Measurements from ENCODE around the gene SMIM14.
"Not testable (repeated sequence)": the region's sequence is repeated elsewhere in the genome, so short reads cannot be mapped to it uniquely, and the experiment has no call there.

SMIM14 gene

DNA sequence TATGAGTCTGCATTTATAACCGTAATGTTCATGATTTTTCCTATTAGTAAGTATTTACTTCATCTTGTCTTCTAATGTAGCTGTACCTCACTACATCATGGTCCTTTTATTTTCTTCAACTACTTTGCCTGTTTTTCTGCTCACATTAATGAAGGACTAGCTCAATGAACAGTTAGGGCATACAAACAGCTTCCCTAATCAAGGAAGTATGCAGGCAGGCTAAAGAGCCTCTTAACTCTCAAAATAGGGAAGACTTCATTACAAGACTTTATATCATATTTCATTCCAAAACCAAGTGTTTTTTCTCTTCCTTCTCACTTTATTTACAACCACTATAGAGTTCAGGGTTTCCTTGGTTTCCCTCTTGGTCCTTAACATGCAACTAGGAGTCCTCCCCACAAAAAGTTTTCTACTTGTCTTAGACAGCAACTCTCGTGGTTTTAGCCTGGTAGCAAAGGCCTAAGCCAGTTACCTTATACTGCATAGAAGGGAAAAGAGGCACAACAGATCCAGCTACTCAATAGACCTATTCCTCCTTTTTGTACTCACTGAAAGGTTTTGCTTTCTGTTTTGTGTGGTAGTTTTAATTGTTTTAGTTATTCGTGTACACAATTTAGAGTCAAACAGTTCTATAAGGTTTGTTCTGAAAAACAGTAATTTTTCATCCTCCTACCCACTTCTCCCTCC, 40.8 kb downstream of the SMIM14 start:
- DNase-seq (ENCODE audit: low read depth in 2 of 3, low spot score in 1 of 3), result no peak

DNA sequence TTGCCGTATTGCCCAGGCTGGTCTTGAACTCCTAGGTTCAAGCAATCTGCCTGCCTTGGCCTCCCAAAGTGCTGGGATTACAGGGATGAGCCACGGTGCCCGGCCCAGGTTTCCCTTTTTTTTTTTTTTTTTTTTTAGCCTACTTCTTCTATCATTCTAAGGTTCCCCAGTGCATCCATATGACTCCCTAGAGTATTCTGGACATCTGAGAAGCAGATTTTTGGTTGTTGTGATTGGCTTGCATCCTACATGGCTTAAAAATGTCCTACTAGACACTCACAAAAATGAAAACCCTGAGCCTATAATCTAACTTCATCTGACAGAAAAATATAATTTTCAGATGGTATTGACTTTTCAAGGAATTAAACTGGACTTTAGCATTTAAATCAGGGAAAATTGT, 41.7 kb downstream of the SMIM14 start:
- DNase-seq (ENCODE audit: low read depth in 2 of 3, low spot score in 1 of 3), result no peak

DNA sequence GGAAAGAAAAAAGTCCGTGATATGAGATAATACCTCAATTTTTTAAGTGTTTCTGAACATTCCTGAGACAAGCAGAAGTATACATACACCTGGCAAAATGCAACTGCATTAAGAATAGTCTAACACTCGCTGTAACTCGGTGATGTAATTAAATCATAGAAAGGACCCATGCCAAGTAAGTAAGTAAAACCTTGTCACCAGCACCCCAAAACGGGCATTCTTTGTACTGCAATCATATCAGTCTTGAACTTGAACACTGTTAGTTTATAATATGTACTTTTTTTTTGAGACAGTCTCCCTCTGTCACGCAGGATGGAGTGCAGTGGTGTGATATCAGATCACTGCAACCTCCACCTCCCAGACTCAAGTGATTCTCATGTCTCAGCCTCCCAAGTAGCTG, 47.4 kb downstream of the SMIM14 start:
- no peak for DNase-seq (ENCODE audit: low read depth in 2 of 3, low spot score in 1 of 3)

DNA sequence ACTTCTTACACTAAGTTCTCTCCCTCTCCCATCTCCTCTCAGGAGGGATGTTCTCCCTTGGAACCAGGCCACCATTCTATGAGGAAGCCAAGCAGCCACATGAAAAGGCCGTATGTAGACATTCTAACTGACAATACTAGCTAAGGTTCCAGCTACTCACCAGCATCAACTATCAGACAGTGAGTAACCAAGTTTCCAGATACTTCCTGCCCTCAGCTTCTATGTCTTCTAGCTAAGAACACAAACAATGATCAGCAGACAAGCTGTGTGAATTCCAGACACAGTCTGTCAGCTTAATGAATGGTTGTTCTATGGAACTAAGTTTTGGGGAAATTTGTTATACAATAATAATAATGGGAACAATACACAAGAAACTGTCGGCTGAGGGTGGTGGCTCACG, 50.8 kb downstream of the SMIM14 start:
- DNase-seq (ENCODE audit: low read depth in 2 of 3, low spot score in 1 of 3), result no peak

DNA sequence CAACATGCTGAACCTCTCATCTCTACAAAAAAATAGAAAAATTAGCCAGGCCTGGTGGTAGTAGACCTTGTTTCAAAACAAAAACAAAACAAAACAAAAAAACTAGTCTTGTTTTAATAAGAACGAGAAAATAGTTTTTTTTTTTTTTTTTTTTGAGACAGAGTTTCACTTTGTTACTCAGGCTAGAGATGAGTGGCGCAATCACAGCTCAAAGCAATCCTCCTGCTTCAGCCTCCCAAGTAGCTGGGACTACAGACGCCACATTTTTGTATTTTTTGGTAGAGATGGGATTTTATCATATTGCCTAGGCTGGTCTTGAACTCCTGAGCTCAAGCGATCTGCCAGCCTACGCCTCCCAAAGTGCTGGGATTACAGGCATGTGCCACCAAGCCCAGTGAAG, 63.7 kb downstream of the SMIM14 start:
- no peak for DNase-seq (ENCODE audit: low read depth in 2 of 3, low spot score in 1 of 3)

DNA sequence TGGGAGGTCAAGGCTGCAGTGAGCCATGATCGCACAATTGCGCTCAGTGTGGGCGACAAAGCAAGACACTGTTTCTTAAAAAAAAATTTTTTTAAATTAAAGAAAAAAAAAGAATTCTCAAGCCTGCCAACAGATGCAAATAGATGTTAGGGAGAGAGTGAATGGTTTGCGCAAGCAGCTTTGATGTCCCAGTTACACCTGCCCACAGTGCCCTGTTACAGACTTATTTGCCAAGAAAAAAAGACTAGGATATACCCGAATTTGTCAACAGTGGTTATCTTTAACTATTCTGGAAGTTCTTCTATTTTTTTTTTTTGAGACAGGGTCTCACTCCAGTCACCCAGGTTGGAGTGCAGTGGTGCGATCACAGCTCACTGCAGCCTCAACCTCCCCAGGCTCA, 67.2 kb downstream of the SMIM14 start:
- DNase-seq (ENCODE audit: low read depth in 2 of 3, low spot score in 1 of 3), result no peak

DNA sequence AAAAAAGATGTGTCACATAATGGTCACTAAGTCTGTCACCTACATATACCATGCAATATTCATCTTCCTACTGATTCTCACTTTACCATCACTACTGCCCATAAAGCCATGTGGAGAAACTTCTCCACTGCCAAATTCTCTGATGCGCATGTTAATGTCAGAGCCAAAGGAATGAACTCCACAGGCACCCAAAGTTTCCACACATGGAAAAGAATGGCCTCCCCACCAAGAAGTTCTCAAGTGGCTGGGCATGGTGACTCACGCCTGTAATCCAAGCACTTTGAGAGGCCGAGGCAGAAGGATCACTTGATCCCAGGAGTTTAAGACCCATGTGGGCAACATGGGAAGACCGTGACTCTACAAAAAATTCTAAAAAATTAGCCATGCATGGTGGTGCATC, 67.6 kb downstream of the SMIM14 start:
- DNase-seq (ENCODE audit: low read depth in 2 of 3, low spot score in 1 of 3), result no peak

DNA sequence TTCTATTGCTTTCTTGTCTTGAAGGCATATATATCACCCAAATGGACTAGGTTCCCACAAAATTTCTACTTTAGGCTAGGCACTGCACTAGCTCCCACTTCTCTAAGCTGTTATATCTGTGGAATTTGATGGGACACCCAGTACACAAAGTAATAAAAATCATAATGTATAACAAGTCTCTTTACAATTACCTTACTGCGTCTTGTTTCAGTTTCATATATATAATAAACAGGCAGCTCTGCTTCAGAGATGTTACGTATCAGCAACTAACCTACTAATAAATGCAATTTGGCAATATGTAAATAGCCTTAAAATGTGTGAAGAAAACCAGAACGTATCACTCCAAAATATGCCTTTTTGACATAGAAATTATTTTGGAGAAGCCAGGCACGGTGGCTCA, 69.5 kb downstream of the SMIM14 start:
- no peak for DNase-seq (ENCODE audit: low read depth in 2 of 3, low spot score in 1 of 3)

DNA sequence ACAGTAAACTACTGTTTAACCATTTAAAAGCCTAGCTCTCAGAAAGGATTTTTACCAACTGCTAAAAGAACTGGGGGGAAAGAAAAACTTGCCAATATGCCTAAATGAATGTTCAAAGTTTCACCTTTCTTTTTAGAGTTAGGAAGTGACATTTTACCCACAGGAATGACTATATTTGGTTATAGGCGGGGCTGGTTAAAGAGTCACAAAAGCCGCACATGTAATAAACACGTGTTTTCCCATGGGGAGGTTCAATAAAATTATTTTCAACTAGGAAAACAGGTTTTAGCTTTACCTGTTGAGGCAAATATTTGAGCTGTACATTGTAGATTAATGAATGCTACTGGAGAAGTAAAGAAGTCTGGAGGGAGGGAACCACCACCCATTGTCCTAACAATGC, 69.9 kb downstream of the SMIM14 start:
- no peak for DNase-seq (ENCODE audit: low read depth in 2 of 3, low spot score in 1 of 3)

DNA sequence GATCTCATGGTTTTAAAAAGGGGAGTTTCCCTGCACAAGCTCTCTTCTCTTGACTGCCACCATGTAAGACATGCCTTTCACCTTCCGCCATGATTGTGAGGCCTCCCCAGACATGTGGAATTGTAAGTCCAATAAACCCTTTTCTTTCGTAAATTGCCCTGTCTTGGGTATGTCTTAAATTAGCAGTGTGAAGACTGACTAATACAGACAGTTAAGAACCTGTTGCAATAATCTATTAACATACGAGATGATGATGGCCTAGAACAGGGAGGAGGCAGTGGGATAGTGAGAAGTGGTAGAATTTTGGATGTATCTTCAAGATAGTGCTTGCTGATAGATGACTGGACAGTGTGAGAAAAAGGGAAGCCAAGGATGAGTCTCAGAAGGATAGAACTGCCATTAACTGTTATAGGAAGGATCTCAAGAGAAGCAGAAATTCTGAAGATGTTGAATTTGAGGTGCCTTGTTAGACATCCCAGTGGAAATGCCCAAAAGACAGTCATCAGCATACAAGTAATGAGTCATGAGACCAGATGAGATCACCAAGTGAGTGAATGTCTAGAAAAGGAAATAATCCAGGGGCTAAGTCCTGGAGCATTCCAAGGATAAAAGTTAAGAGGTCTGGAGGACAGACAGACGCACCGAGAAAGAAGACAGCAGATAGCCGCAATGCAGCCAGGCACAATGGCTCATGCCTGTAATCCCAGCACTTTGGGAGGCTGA, 72.6 kb downstream of the SMIM14 start:
- no peak for DNase-seq (ENCODE audit: low read depth in 2 of 3, low spot score in 1 of 3)

DNA sequence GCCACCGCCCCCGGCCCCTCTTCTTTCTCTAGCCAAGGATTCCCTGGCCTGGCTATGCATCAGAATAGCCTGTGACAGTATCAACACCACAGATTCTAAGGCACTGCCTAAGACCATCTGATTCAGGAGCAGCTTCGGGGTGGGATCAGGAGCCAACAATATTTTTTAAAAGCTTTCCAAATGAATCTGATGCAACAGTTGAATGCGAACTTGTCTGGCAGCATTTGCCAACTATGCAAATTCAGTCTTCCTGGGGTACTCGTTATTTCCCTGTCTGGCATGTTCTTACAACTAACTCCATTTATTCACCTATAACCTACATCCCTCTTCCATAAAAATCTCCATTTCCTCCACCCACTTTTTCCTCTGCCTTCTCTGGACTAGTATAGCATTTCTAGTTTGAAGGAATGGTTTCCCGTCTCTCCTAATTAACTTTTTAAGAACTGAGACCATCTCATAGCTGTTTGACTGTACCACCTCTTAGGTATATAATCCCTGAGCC, 75.3 kb downstream of the SMIM14 start:
- DNase-seq (ENCODE audit: low read depth in 2 of 3, low spot score in 1 of 3), result no peak

DNA sequence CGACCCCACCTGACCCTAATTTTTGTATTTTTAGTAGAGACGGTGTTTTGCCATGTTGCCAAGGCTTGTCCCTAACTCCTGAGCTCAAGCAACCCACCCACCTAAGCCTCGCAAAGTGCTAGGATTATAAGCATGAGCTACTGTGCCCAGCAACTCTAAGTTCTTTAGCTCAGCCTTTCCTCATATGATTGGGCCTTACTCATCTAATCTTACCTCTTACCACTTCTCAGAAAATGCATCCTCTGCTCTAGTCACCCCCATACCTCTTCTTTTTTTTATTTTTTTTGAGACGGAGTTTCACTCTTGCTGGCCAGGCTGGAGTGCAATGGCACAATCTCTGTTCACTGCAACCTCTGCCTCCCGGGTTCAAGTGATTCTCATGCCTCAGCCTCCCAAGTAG, 75.9 kb downstream of the SMIM14 start:
- DNase-seq (ENCODE audit: low read depth in 2 of 3, low spot score in 1 of 3), result no peak

DNA sequence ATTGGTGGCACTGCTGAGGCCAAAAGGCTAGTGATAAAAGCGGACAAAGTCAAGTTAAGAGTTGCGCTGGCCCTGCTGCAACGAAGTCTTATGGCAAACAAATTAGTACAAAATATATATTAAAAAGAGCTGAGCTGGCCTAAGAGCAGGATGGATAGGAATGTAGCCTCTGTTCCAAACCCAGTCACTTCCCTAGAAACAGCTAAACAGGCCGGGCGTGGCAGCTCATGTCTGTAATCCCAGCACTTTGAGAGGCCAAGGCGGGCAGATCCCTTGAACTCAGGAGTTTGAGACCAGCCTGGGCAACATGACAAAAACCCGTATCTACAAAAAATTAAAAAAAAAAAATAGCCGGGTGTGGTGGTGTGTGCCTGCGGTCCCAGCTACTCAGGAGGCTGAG, 79.0 kb downstream of the SMIM14 start:
- DNase-seq (ENCODE audit: low read depth in 2 of 3, low spot score in 1 of 3), result no peak

DNA sequence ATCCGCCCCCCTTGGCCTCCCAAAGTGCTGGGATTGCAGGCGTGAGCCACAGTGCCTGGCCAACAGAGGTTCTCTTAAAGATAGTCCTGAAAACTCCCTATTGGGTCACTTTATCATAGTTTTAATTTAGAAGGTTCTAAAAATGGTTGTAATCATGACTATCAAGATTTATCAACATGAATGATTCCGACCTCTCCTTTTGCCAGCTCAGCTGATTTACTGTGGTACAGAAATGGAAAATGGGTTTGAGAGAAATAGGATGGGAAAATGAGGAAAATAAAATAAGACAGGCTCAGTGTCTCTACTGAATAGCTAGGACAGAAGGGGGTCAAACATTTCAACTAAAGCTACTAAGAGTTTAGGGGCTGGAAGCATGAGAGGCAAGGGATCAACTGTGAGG, 83.2 kb downstream of the SMIM14 start:
- DNase-seq (ENCODE audit: low read depth in 2 of 3, low spot score in 1 of 3), result no peak

DNA sequence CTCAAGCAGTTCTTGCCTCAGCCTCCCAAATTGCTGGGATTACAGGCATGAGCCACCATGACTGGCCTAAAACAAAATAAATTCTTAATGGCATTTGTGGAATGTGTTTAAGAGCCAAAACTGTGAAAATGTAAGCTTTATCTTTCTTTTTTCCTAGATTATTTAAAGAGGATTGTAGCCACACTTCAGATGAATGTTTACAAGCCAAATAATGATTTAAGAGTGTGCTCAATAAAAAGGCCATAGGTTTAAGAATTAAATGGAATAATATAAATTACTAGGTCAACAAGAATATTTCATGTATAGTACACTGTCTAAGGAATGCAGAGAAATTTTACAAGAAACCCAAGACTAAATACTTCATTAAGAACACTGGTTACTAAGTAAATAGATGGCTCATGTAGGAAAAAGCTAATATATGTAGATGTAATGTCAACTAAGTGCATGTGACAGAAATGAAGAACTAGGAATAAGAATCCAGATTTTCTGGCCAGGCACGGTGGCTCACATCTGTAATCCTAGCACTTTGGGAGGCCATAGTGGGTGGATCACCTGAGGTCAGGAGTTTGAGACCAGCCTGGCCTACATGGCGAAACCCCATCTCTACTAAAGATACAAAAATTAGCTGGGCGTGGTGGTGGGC, 90.1 kb downstream of the SMIM14 start:
- DNase-seq (ENCODE audit: low read depth in 2 of 3, low spot score in 1 of 3), result no peak

DNA sequence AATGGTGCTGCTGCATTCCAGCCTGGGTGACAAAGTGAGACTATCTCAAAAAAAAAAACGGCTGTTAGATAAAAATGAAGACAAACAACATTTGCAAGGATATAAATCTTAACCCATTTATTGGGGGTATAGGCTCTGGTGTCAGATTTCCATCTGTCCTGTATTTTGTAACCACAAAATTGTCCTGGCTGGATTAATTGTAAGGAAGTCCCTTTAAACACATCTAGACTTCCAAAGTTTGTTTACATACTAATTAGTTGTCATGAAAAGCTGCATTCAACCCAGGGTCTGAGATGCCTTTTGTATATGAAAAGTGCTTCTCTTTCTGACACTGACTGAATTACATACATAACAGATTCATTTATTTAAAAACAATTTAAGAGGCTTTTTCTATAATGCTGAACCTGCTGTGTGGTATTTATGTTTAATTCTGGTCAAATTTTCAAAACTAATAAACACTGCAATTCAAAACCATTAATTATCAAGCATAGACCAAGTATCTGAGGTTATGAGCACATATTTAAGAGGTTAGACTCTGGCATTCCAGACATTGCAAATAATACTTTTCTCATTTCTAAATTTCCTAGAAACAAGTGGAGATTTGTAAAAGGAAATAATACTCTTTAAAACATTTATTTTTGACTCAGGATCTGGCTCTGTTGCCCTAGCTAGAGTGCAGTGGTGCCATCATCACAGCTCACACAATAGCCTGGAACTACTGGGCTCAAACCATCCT, 93.9 kb downstream of the SMIM14 start:
- no peak for DNase-seq (ENCODE audit: low read depth in 2 of 3, low spot score in 1 of 3)

DNA sequence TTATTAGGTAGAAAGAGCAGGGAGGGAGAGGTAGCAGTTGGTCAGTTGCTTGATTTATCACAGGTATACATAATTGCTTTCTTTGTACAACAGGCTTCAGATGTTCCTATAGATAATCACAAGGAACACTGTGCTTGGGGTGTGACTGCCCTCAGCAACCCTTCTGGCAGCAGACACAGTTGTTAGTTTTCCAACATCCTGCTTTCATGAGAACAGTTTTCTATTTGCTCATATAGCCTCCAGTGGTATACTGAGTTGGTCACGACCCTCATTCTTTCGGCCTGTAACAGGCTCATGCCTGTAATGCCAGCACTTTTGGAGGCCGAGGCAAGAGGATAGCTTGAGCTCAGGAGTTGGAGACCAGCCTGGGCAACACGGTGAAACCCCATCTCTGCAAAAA, 94.6 kb downstream of the SMIM14 start:
- DNase-seq (ENCODE audit: low read depth in 2 of 3, low spot score in 1 of 3), result not testable (repeated sequence)

DNA sequence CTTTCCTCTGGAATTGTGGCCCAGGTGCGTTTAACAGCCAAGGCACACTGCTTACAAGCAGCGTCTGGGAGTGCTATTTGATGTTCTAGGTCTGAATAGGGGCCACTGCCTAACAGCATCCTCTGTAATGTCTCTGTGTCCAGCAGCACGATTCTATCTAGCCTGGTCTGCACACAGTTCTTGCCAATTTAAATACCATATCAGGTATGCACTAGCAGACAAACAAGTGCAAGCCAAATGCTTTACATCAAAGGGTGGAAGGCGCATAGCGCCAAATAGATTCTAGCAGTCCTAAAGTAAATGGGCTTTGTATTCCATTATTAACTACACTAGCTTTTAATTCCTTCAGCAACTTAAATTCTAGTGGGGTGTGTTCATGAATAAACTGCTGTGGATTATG, 95.6 kb downstream of the SMIM14 start:
- DNase-seq (ENCODE audit: low read depth in 2 of 3, low spot score in 1 of 3), result no peak

DNA sequence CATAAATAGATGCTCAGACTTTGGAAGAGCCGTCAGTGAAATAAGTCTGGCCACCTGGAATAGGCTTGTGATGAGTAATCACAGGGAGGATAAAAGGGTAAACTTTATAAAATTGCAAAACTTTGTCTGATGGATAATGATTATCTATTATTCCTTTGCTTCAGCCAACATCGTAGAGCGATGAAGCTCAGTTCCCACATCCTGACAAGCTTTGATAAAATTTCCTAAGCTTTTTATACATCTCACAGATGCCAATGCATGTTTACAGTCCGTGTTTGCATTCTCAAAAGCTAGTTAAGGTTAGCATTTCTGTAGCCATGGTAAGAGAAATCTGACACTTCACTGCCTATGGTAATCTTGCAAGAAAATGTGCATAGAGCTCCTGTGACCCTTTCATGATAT, 96.1 kb downstream of the SMIM14 start:
- no peak for DNase-seq (ENCODE audit: low read depth in 2 of 3, low spot score in 1 of 3)

DNA sequence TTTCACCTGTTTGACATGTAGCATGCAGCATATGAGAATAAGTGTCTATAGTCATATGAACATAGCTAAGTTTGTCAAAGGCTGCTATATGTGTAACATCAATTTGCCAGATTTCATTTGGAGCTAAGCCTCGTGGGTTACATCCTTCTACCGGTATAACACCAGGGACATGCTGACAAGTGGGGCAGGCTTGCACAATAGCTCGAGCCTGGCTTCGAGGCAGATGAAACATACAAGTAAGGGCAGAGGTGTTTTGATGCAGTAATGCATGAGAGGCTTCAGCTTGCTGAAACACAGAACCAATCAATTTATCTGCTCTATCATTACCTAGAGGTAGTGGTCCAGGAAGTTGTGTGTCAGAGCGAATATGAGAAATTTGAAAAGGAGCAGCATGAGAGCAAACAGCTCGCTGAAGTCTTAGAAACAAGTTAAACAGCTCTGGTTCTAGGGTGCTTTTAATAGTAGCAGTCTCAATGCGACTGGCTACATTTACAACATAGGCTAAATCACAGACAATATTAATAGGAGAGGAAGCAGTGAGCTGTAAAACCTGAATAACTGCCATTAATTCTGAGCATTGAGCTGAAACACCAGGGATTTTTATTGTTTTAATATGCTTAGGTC, 96.6 kb downstream of the SMIM14 start:
- DNase-seq (ENCODE audit: low read depth in 2 of 3, low spot score in 1 of 3), result no peak

DNA sequence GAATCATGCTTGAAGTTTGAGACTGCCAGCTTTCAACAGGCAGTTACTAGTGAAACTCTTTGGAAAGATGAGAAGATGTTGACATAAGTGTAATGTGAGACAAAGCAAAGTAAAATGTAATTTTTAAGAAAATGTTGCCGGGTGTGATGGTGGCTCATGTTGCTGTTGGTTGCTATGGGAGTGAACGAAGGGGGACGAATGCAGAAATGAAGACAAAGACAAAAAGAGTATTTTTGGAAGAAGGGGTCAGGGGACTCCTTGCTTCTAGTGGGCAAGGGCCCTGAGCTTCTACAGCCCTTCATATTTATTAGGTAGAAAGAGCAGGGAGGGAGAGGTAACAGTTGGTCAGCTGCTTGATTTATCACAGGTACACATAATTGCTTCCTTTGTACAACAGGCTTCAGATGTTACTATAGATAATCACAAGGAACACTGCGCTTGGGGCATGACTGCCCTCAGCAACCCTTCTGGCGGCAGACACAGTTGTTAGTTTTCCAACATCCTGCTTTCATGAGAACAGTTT, 99.5 kb downstream of the SMIM14 start:
- DNase-seq (ENCODE audit: low read depth in 2 of 3, low spot score in 1 of 3), result no peak
